Keratinocyte (primary cell): Measurements from ENCODE around the gene MYADML2. TPM values are rescaled to one million over a fixed set of nuclear protein-coding genes. Genes with fewer than 3 reads are reported as not detected.

Experiments used
- DNase-seq: peaks from one replicate; pipeline ENCODE4 v3.0.0-alpha.2; 2011; ENCODE audit warnings: low read depth, missing footprints, low spot score
- FAIRE-seq: peaks from 2 replicates; lab custom pipeline; 2011; peaks lifted over from hg19 to GRCh38; lab: Jason Lieb, UNC
- H2AFZ ChIP-seq: 2 replicates; pipeline ENCODE4 v1.6.0; 2012; ENCODE audit warnings: low read length, control low read depth, inconsistent platforms; ENCODE audit not compliant: control insufficient read depth
- H3K27ac ChIP-seq: 2 replicates; pipeline ENCODE4 v1.5.1; 2011; ENCODE audit warnings: low read length; ENCODE audit not compliant: control insufficient read depth, insufficient read depth
- H3K27me3 ChIP-seq: 3 replicates; pipeline ENCODE4 v1.6.0; 2011; ENCODE audit warnings: low read length; ENCODE audit not compliant: control insufficient read depth, insufficient read depth; ENCODE audit errors: extremely low read depth
- H3K36me3 ChIP-seq, 2 experiments: 2 replicates in 1 of 2; 3 replicates in 1 of 2; pipeline ENCODE4 v1.5.1; 2011; ENCODE audit warnings: low read length in 2 of 2, mild to moderate bottlenecking in 1 of 2; ENCODE audit not compliant: control insufficient read depth in 2 of 2, insufficient read depth in 2 of 2; ENCODE audit errors: extremely low read depth in 1 of 2
- H3K4me1 ChIP-seq: 3 replicates; pipeline ENCODE4 v1.5.1; 2011; ENCODE audit warnings: low read length; ENCODE audit not compliant: control insufficient read depth, insufficient read depth; ENCODE audit errors: extremely low read depth
- H3K4me2 ChIP-seq: 3 replicates; pipeline ENCODE4 v1.6.0; 2011; ENCODE audit warnings: low read depth, low read length; ENCODE audit not compliant: control insufficient read depth, insufficient read depth; ENCODE audit errors: extremely low read depth
- H3K4me3 ChIP-seq, 3 experiments: fragments of 200-600 bp in 1 of 3; sonication (generic) in 1 of 3; 2 replicates in 2 of 3; 3 replicates in 1 of 3; pipeline ENCODE4 v1.5.1; 2011 to 2016; ENCODE audit warnings: low read length in 3 of 3, mild to moderate bottlenecking in 3 of 3, control low read depth in 2 of 3, inconsistent platforms in 1 of 3, low read depth in 1 of 3, mixed read lengths in 1 of 3, mixed run types in 1 of 3, moderate library complexity in 1 of 3; ENCODE audit not compliant: control insufficient read depth in 2 of 3, insufficient read depth in 2 of 3; ENCODE audit errors: extremely low read depth in 1 of 3
- H3K79me2 ChIP-seq: 2 replicates; pipeline ENCODE4 v1.6.0; 2012; ENCODE audit warnings: low read length; ENCODE audit not compliant: control insufficient read depth, insufficient read depth
- H3K9ac ChIP-seq: 3 replicates; pipeline ENCODE4 v1.6.0; 2011; ENCODE audit warnings: low read length; ENCODE audit not compliant: control insufficient read depth, insufficient read depth; ENCODE audit errors: extremely low read depth
- H3K9me1 ChIP-seq: 3 replicates; pipeline ENCODE4 v1.6.0; 2011; ENCODE audit warnings: low read length; ENCODE audit not compliant: control insufficient read depth, insufficient read depth; ENCODE audit errors: extremely low read depth
- H3K9me3 ChIP-seq: 2 replicates; pipeline ENCODE4 v1.5.1; 2012; ENCODE audit warnings: low read depth, low read length; ENCODE audit not compliant: control insufficient read depth
- H4K20me1 ChIP-seq: 3 replicates; pipeline ENCODE4 v1.6.0; 2011; ENCODE audit warnings: low read length; ENCODE audit not compliant: control insufficient read depth, insufficient read depth; ENCODE audit errors: extremely low read depth
- CTCF ChIP-seq, 3 experiments: IDR thresholded peaks in 1 of 3; conservative IDR thresholded peaks in 1 of 3; optimal IDR thresholded peaks in 1 of 3; 2 replicates in 2 of 3; 3 replicates in 1 of 3; pipeline versions ENCODE3 to v1.5.1; 2011; ENCODE audit warnings: low read length in 3 of 3, mild to moderate bottlenecking in 3 of 3, moderate library complexity in 2 of 3, control low read depth in 1 of 3, inconsistent platforms in 1 of 3; ENCODE audit not compliant: insufficient read depth in 2 of 3; ENCODE audit errors: extremely low read depth in 1 of 3
- EZH2 ChIP-seq: IDR thresholded peaks from one replicate; pipeline ENCODE4 v1.6.1; 2012; ENCODE audit warnings: inconsistent platforms, mild to moderate bottlenecking, low read length, moderate library complexity
- dilution Hi-C: fragments of 300-500 bp; cut with MboI; formaldehyde crosslinking; loops from one replicate; pipeline ENCODE4 v1.7.0; 2020; ENCODE audit warnings: low sequenced_read_pairs; ENCODE audit not compliant: extremely low pct_ligation_motif_present
- polyA plus RNA-seq, 5 experiments: library from polyadenylated mRNA; depleted of rRNA in 3 of 5; stranded (reverse) in 3 of 5; stranded (forward) in 1 of 5; unstranded in 1 of 5; fragments of >200 nt; gene quantifications; 1 replicate in 1 of 5; 2 replicates in 3 of 5; 3 replicates in 1 of 5; pipeline versions ENCODE4 v1.2.1 to v1.2.3, GENCODE V29; 2011 to 2012; ENCODE audit warnings: missing spikeins in 2 of 5, low read depth in 1 of 5, low replicate concordance in 1 of 5

MYADML2 gene
- polyA plus RNA-seq, 1 donor (not counting 4 experiments of a cell fraction or from before 2014, with no cell fraction given) = not detected

GRCh38 chr17:81917565-81918332 lies 29.3 kb downstream of the MYADML2 start, which contains the start of gene SIRT7:
TSS of gene SIRT7 (minus strand) at chr17:81918176. CDS start at chr17:81918131, 45 bp downstream.
- Histone ChIP-seq H3K4me1 (peaks cover 18% of the 10 kb centered on the region), H3K9me3 (no peaks in the 10 kb centered on the region), H3K36me3 (peaks cover 43 to 52% of the 10 kb centered on the region in 2 experiments), H3K4me3 (peak within 1 kb of the TSS; percentile 50 to 68 (median 66)), H3K27ac (peak within 1 kb of the TSS; percentile 51), H3K9me1 (peaks cover 4% of the 10 kb centered on the region), H2AFZ (no peak within 1 kb of the TSS), H4K20me1 (peaks cover 9% of the 10 kb centered on the region), H3K9ac (peak within 1 kb of the TSS; percentile 68), H3K79me2 (peaks cover 54% of the 10 kb centered on the region), H3K4me2 (peak within 1 kb of the TSS; percentile 86), H3K27me3 (no peaks in the 10 kb centered on the region)
- DNase-seq (no peak), FAIRE-seq (no peak)
- no peak for TF ChIP-seq CTCF (optimal IDR thresholded peaks at IDR 0.05 in 1 of 3, IDR thresholded peaks at IDR 0.05 in 1 of 3, conservative IDR thresholded peaks at IDR 0.05 in 1 of 3; ENCODE audit: extremely low read depth in 1 of 3, insufficient read depth in 2 of 3, low read length in 3 of 3)
- TF ChIP-seq EZH2 = no peak
- dilution Hi-C loops = no loop called here

GRCh38 chr17:81916234-81917001 lies 30.6 kb downstream of the MYADML2 start:
- H4K20me1 ChIP-seq = peaks cover 10% of the 10 kb centered on the region
- TF ChIP-seq CTCF (optimal IDR thresholded peaks at IDR 0.05 in 1 of 3, IDR thresholded peaks at IDR 0.05 in 1 of 3, conservative IDR thresholded peaks at IDR 0.05 in 1 of 3; ENCODE audit: extremely low read depth in 1 of 3, insufficient read depth in 2 of 3, low read length in 3 of 3) (no peak), EZH2 (no peak)
- H3K79me2 ChIP-seq = peaks cover 43% of the 10 kb centered on the region
- H3K4me2 ChIP-seq = peak overlapping the region; percentile 86
- H2AFZ ChIP-seq = no peak overlapping the region
- peaks cover 27% of the 10 kb centered on the region for H3K4me1 ChIP-seq
- no peaks in the 10 kb centered on the region for H3K27me3 ChIP-seq
- H3K9ac ChIP-seq = peak overlapping the region; percentile 68
- dilution Hi-C loops = no loop called here
- DNase-seq (no peak), FAIRE-seq (no peak)
- H3K9me3 ChIP-seq = no peaks in the 10 kb centered on the region
- peak overlapping the region; percentile 51 for H3K27ac ChIP-seq
- peaks cover 43 to 45% of the 10 kb centered on the region in 2 experiments for H3K36me3 ChIP-seq
- peaks cover 4% of the 10 kb centered on the region for H3K9me1 ChIP-seq
- H3K4me3 ChIP-seq = peak overlapping the region; percentile 50 to 68 (median 66)
